A673 (cell line): ENCODE measurements around the gene ADRM1. TPM values are rescaled to one million over a fixed set of nuclear protein-coding genes. Genes with fewer than 3 reads are reported as not detected.

Experiments used
- BruUV-seq: library from RNA; stranded (reverse); fragments of 400-500 nt; replicated peaks from 2 replicates; lab custom pipeline; 2021; lab: Mats Ljungman, UMichigan
- CTCF ChIA-PET: fragments of 300-600 bp; sonication (Branson Sonifier 250); formaldehyde crosslinking; loops from one replicate; lab custom pipeline; 2022; ENCODE audit warnings: antibody characterized with exemption; lab: Charles Lee
- POLR2A ChIA-PET: fragments of 300-600 bp; sonication (Branson Sonifier 250); formaldehyde crosslinking; loops from one replicate; lab custom pipeline; 2022; ENCODE audit warnings: antibody characterized with exemption; ENCODE audit not compliant: low non-redundant PET; lab: Charles Lee
- DNase-seq: peaks from one replicate; pipeline ENCODE4 v3.0.0-alpha.2; 2015; ENCODE audit warnings: low spot score
- H3K27ac ChIP-seq: fragments of 200-600 bp; sonication (generic); 2 replicates; pipeline ENCODE4 v1.5.1; 2016; ENCODE audit warnings: mixed run types, low read depth, mild to moderate bottlenecking, mixed read lengths, antibody characterized with exemption, low read length; ENCODE audit not compliant: poor library complexity, severe bottlenecking
- H3K27me3 ChIP-seq: fragments of 200-600 bp; sonication (generic); replicated peaks from 2 replicates; pipeline ENCODE4 v1.6.1; 2017; ENCODE audit warnings: mixed run types, low read depth, mild to moderate bottlenecking, mixed read lengths, antibody characterized with exemption, low read length; ENCODE audit not compliant: insufficient read depth, poor library complexity
- H3K36me3 ChIP-seq: fragments of 200-600 bp; sonication (generic); 2 replicates; pipeline ENCODE4 v1.6.1; 2016; ENCODE audit warnings: mixed run types, mild to moderate bottlenecking, mixed read lengths, antibody characterized with exemption, low read length; ENCODE audit not compliant: insufficient read depth, poor library complexity, severe bottlenecking
- H3K4me1 ChIP-seq: fragments of 200-600 bp; sonication (generic); 2 replicates; pipeline ENCODE4 v1.6.1; 2017; ENCODE audit warnings: mixed run types, mild to moderate bottlenecking, mixed read lengths, antibody characterized with exemption, low read length; ENCODE audit not compliant: insufficient read depth, poor library complexity, severe bottlenecking
- H3K4me3 ChIP-seq: fragments of 200-600 bp; sonication (generic); 2 replicates; pipeline ENCODE4 v1.5.1; 2016; ENCODE audit warnings: low read depth, mixed run types, mild to moderate bottlenecking, mixed read lengths, low read length; ENCODE audit not compliant: poor library complexity, severe bottlenecking
- H3K9me3 ChIP-seq: fragments of 200-600 bp; sonication (generic); 2 replicates; pipeline ENCODE4 v1.6.1; 2016; ENCODE audit warnings: mixed run types, low read depth, mild to moderate bottlenecking, mixed read lengths, antibody characterized with exemption, low read length; ENCODE audit not compliant: poor library complexity, severe bottlenecking
- CTCF ChIP-seq: fragments of 300-800, 200-600 bp; sonication (generic); conservative IDR thresholded peaks from 2 replicates; pipeline ENCODE4 v1.5.1; 2017; ENCODE audit warnings: low read depth, mild to moderate bottlenecking, antibody characterized with exemption, low read length, moderate library complexity, mixed read lengths
- EZH2 ChIP-seq: fragments of 200-600 bp; sonication (generic); IDR thresholded peaks from 2 replicates; pipeline ENCODE4 v1.6.1; 2017; ENCODE audit warnings: borderline replicate concordance, low read depth, mild to moderate bottlenecking, mixed read lengths, antibody characterized with exemption, low read length; ENCODE audit not compliant: poor library complexity, severe bottlenecking
- intact Hi-C: fragments of 100-400 bp; cut with micrococcal nuclease; formaldehyde crosslinking; loops from one replicate; pipeline ENCODE4 v1.10.0; 2022; ENCODE audit not compliant: unreplicated experiment
- total RNA-seq: library from RNA; stranded (reverse); gene quantifications from 2 replicates; pipeline ENCODE4 v1.2.3, GENCODE V29; 2021

Gene ADRM1
- total RNA-seq, 1 experiment from 2014 or later = 252 TPM

- BruUV-seq = no TSS peak
- ChIA-PET POLR2A (no interaction called here), CTCF (interaction anchor here (0.6 kb wide), 1 partner anchor 74 kb away, joined by 8 read pairs; no protein-coding TSS in a partner anchor)
- no peaks in the 10 kb centered on the region for H3K4me1 ChIP-seq
- intact Hi-C loops = no loop called here
- no peak overlapping the region for H3K4me3 ChIP-seq
- no peak for TF ChIP-seq EZH2
- no peak for TF ChIP-seq CTCF
- H3K27ac ChIP-seq = no peak overlapping the region
- H3K36me3 ChIP-seq = no peaks in the 10 kb centered on the region
- no peaks in the 10 kb centered on the region for H3K9me3 ChIP-seq
- no peak for DNase-seq
- no peaks in the 10 kb centered on the region for H3K27me3 ChIP-seq
Observed at GRCh38 chr20:62339647-62340062, 36.9 kb downstream of the ADRM1 start.

GRCh38 chr20:62342910-62343309, 40.1 kb downstream of the ADRM1 start:
- no peak overlapping the region for H3K4me3 ChIP-seq
- H3K36me3 ChIP-seq = no peaks in the 10 kb centered on the region
- no peak for TF ChIP-seq EZH2
- TF ChIP-seq CTCF = no peak
- no peaks in the 10 kb centered on the region for H3K27me3 ChIP-seq
- BruUV-seq = no TSS peak
- intact Hi-C loops = no loop called here
- no peaks in the 10 kb centered on the region for H3K4me1 ChIP-seq
- ChIA-PET POLR2A (no interaction called here), CTCF (no interaction called here)
- no peaks in the 10 kb centered on the region for H3K9me3 ChIP-seq
- peak; percentile 44 for DNase-seq
- H3K27ac ChIP-seq = no peak overlapping the region

- POLR2A ChIA-PET = no interaction called here
- no peaks in the 10 kb centered on the region for H3K9me3 ChIP-seq
- no peak overlapping the region for H3K4me3 ChIP-seq
- intact Hi-C loops = no loop called here
- TF ChIP-seq CTCF (no peak), EZH2 (no peak)
- CTCF ChIA-PET = interaction anchor here (0.6 to 0.7 kb wide), 2 partner anchors 36 to 42 kb away, joined by 5 to 7 read pairs; no protein-coding TSS in a partner anchor
- H3K4me1 ChIP-seq = no peaks in the 10 kb centered on the region
- BruUV-seq = no TSS peak
- H3K27ac ChIP-seq = no peak overlapping the region
- no peaks in the 10 kb centered on the region for H3K27me3 ChIP-seq
- no peaks in the 10 kb centered on the region for H3K36me3 ChIP-seq
- DNase-seq = no peak
Observed at GRCh38 chr20:62344092-62344491, 41.3 kb downstream of the ADRM1 start.
